GM12878 (cell line): ENCODE data around the gene TUNAR. TPM values are rescaled to one million over a fixed set of nuclear protein-coding genes. Genes with fewer than 3 reads are reported as not detected.

Experiments used
- ATAC-seq: fragments of 200-7000 bp; cut with Tn5 transposase; 3 replicates; pipeline ENCODE4 v1.9.1; 2020; ENCODE audit warnings: mild to moderate bottlenecking, moderate library complexity
- BruUV-seq: library from RNA; stranded (reverse); fragments of 400-500 nt; replicated peaks from 2 replicates; lab custom pipeline; 2021; lab: Mats Ljungman, UMichigan
- CTCF ChIA-PET: fragments of 300-600 bp; sonication (Branson Sonifier 250); formaldehyde crosslinking; extraction: SDS; loops from one replicate; lab custom pipeline; 2021; ENCODE audit warnings: inconsistent platforms; lab: Yijun Ruan, JAX
- POLR2A ChIA-PET: fragments of 350-600 bp; formaldehyde crosslinking; extraction: SDS; loops from one replicate; lab custom pipeline; 2021; ENCODE audit warnings: inconsistent platforms; lab: Charles Lee
- RAD21 ChIA-PET: fragments of 300-600 bp; sonication (Branson Sonifier 250); formaldehyde crosslinking; loops from one replicate; lab custom pipeline; 2023; ENCODE audit warnings: antibody characterized with exemption; ENCODE audit not compliant: unreplicated experiment; lab: Charles Lee
- SMC1A ChIA-PET: fragments of 300-600 bp; sonication (Branson Sonifier 250); formaldehyde crosslinking; loops from one replicate; lab custom pipeline; 2023; ENCODE audit not compliant: unreplicated experiment, uncharacterized antibody; lab: Charles Lee
- DNase-seq: peaks from one replicate; pipeline ENCODE4 v3.0.0-alpha.2; 2011; ENCODE audit warnings: low read depth, low spot score
- FAIRE-seq: peaks from 3 replicates; lab custom pipeline; 2011; peaks lifted over from hg19 to GRCh38; lab: Jason Lieb, UNC
- H2AFZ ChIP-seq: 2 replicates; pipeline ENCODE4 v1.6.0; 2011; ENCODE audit warnings: low read depth, low read length, control low read depth; ENCODE audit not compliant: control insufficient read depth
- H3K27ac ChIP-seq: 2 replicates; pipeline ENCODE4 v1.5.1; 2011; ENCODE audit warnings: control low read depth; ENCODE audit not compliant: control insufficient read depth, insufficient read depth
- H3K27me3 ChIP-seq, 2 experiments: replicated peaks in 1 of 2; 2 replicates each; pipeline versions ENCODE4 v1.6.0 to v1.6.1; 2011; ENCODE audit warnings: low read length in 1 of 2; ENCODE audit not compliant: control insufficient read depth in 2 of 2, insufficient read depth in 2 of 2
- H3K36me3 ChIP-seq, 2 experiments: 2 replicates each; pipeline ENCODE4 v1.5.1; 2011; ENCODE audit warnings: low read length in 1 of 2; ENCODE audit not compliant: control insufficient read depth in 2 of 2, insufficient read depth in 2 of 2
- H3K4me1 ChIP-seq: 2 replicates; pipeline ENCODE4 v1.6.1; 2011; ENCODE audit warnings: mild to moderate bottlenecking, low read length, moderate library complexity, mixed read lengths; ENCODE audit not compliant: control insufficient read depth, insufficient read depth
- H3K4me2 ChIP-seq: 2 replicates; pipeline ENCODE4 v1.6.0; 2011; ENCODE audit warnings: control low read depth; ENCODE audit not compliant: control insufficient read depth, insufficient read depth
- H3K4me3 ChIP-seq: fragments of 200-600 bp; sonication (generic); 2 replicates; pipeline ENCODE4 v1.5.1; 2016
- H3K79me2 ChIP-seq: 2 replicates; pipeline ENCODE4 v1.6.0; 2011; ENCODE audit warnings: low read length; ENCODE audit not compliant: control insufficient read depth, insufficient read depth
- H3K9ac ChIP-seq: 2 replicates; pipeline ENCODE4 v1.8.0; 2011; ENCODE audit warnings: low read length, control low read depth, mixed read lengths; ENCODE audit not compliant: control insufficient read depth, insufficient read depth
- H3K9me3 ChIP-seq: replicated peaks from 3 replicates; pipeline ENCODE4 v1.5.1; 2011; ENCODE audit warnings: mild to moderate bottlenecking, low read length; ENCODE audit not compliant: control insufficient read depth, insufficient read depth
- H4K20me1 ChIP-seq: 2 replicates; pipeline ENCODE4 v1.6.0; 2011; ENCODE audit not compliant: control insufficient read depth, insufficient read depth
- CHD4 ChIP-seq: fragments of 200-600 bp; sonication (generic); IDR thresholded peaks from 2 replicates; pipeline ENCODE4 v1.6.1; 2016; ENCODE audit warnings: mild to moderate bottlenecking
- CUX1 ChIP-seq: IDR thresholded peaks from 2 replicates; pipeline ENCODE4 v1.6.1; 2012; ENCODE audit warnings: improper control_type of control experiment, low read depth, low read length; ENCODE audit not compliant: insufficient replicate concordance
- ETV6 ChIP-seq, 2 experiments: fragments of 450-650 bp in 1 of 2; IDR thresholded peaks in 1 of 2; conservative IDR thresholded peaks in 1 of 2; 2 replicates each; pipeline ENCODE4 v1.6.1; 2014; ENCODE audit warnings: antibody characterized with exemption in 1 of 2, borderline replicate concordance in 1 of 2, low read depth in 1 of 2, mild to moderate bottlenecking in 1 of 2, moderate library complexity in 1 of 2
- IRF5 ChIP-seq: fragments of 450-650 bp; IDR thresholded peaks from 2 replicates; pipeline ENCODE4 v1.6.1; 2017; ENCODE audit warnings: borderline replicate concordance
- KLF5 ChIP-seq: fragments of 450-650 bp; IDR thresholded peaks from 2 replicates; pipeline ENCODE4 v1.6.1; 2014; ENCODE audit warnings: mild to moderate bottlenecking; ENCODE audit not compliant: partially characterized antibody
- NFYB ChIP-seq: IDR thresholded peaks from 2 replicates; pipeline ENCODE4 v1.6.1; 2011; ENCODE audit warnings: low read depth, mild to moderate bottlenecking, low read length, improper control_type of control experiment, moderate library complexity; ENCODE audit not compliant: insufficient read depth
- PBX3 ChIP-seq: IDR thresholded peaks from 2 replicates; pipeline ENCODE4 v1.6.1; 2011; ENCODE audit warnings: mild to moderate bottlenecking, low read depth, low read length, moderate library complexity; ENCODE audit not compliant: insufficient replicate concordance
- SMARCA5 ChIP-seq: fragments of 450-650 bp; IDR thresholded peaks from 2 replicates; pipeline ENCODE4 v1.6.1; 2017; ENCODE audit warnings: mild to moderate bottlenecking
- STAT1 ChIP-seq: fragments of 450-650 bp; conservative IDR thresholded peaks from 2 replicates; pipeline ENCODE4 v1.6.1; 2014; ENCODE audit warnings: antibody characterized with exemption, mild to moderate bottlenecking
- TCF7 ChIP-seq: IDR thresholded peaks from 2 replicates; pipeline ENCODE4 v1.6.1; 2014; ENCODE audit warnings: antibody characterized with exemption, borderline replicate concordance
- ZNF24 ChIP-seq: fragments of 450-650 bp; IDR thresholded peaks from 2 replicates; pipeline ENCODE4 v1.6.1; 2017; ENCODE audit warnings: antibody characterized with exemption, mild to moderate bottlenecking
- WGBS: methylation state at CpG from one replicate; pipeline ENCODE4 v1.1.6; 2016; ENCODE audit warnings: low lambda C conversion rate; ENCODE audit not compliant: insufficient replicate concordance, insufficient coverage; ENCODE audit errors: missing lambda C conversion rate; 5-methylcytosine and 5-hydroxymethylcytosine counted together
- in situ Hi-C: fragments of 300-500 bp; cut with MboI; formaldehyde crosslinking; loops from 9 replicates; pipeline ENCODE4 v1.14.3; 2018; ENCODE audit warnings: mixed read lengths
- intact Hi-C: fragments of 100-400 bp; cut with micrococcal nuclease; formaldehyde crosslinking; loops from one replicate; pipeline ENCODE4 v1.14.2; 2022; ENCODE audit not compliant: unreplicated experiment
- polyA plus RNA-seq, 11 experiments: library from polyadenylated mRNA; depleted of rRNA in 4 of 11; unstranded in 6 of 11; stranded (reverse) in 5 of 11; fragments of >200 nt; fragmentation: Nextera tagmentation in 4 of 11; fragmentation: Illumina TruSeq in 1 of 11; extraction: Ambion mirVana in 4 of 11; extraction: Trizol in 1 of 11; gene quantifications; 1 replicate in 1 of 11; 2 replicates in 10 of 11; pipeline versions ENCODE4 v1.2.1 to v1.2.3, GENCODE V29; 2011 to 2016; ENCODE audit warnings: inconsistent platforms in 2 of 11, missing spikeins in 2 of 11, low read depth in 1 of 11
- total RNA-seq, 4 experiments: library from RNA; depleted of rRNA in 3 of 4; stranded (reverse); fragments of >200 nt in 3 of 4; fragmentation: Illumina TruSeq in 1 of 4; extraction: Trizol in 1 of 4; gene quantifications; 2 replicates each; pipeline versions ENCODE4 v1.2.1 to v1.2.3, GENCODE V29; 2013 to 2021

TUNAR gene
- total and polyA plus RNA-seq, 10 of the 15 experiments (the other 5 are each of a cell fraction or from before 2014, with no cell fraction given), result 0.02 TPM; not detected in 9

DNA sequence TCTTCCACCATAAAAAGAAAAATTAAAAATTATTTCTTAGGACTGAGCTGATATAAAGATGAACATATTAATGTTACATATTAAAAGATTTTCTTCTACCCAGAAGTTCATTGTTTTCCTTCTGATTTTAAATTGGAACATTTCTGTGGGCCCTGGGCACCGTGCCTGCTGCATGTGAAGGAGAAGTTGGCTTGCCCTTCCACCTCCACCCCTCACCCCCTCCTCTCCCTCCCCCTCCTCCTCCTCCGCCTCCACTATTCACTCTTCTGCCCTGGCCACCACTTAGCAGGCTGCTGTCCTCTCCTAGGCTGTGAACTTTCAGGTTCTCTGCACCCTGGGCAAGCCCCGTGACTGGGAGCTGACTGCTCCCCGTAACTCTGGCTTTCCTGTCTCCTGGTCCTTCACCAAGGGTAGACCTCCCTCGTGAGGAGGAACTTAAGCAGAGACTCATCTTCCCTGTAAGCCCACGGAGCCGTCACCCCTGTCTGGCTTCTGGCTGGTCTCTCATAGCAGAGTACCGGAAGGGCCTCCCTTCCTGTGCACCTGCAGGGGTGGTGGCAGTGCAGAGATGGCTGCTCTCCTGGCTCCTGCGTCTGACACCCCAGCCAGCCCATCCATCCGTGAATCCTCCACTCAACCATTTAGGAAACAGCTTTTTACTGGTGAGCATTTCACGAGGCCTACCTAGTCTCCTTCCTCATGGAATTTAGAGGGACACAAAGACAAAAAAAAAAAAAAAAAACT is 12.8 kb downstream of the TUNAR start:
- ChIA-PET CTCF (interaction anchor here (1.0 kb wide), 1 partner anchor 104 kb away, joined by 3 read pairs; no protein-coding TSS in a partner anchor), POLR2A (interaction anchor here (0.6 kb wide), 1 partner anchor 242 kb away, joined by 4 read pairs; no protein-coding TSS in a partner anchor), RAD21 (no interaction called here), SMC1A (no interaction called here)
- FAIRE-seq (no peak), ATAC-seq (peak; percentile 27; the same call in 1 of the 3 replicates), DNase-seq (peak; percentile 5)
- WGBS, result 13% methylated on average over 10 of the region's 11 CpGs
- Histone ChIP-seq H3K27me3 (peaks cover 0 to 3% of the 10 kb centered on the region in 2 experiments; a peak in 3 of 4 replicates), H2AFZ (no peak overlapping the region), H3K27ac (no peak overlapping the region), H3K4me3 (no peak overlapping the region), H4K20me1 (no peaks in the 10 kb centered on the region; the same call in 1 of the 2 replicates), H3K4me2 (no peak overlapping the region), H3K9me3 (no peaks in the 10 kb centered on the region), H3K4me1 (no peaks in the 10 kb centered on the region), H3K36me3 (no peaks in the 10 kb centered on the region), H3K9ac (no peak overlapping the region), H3K79me2 (no peaks in the 10 kb centered on the region)
- no TSS peak for BruUV-seq
- intact Hi-C loops (no loop called here), in situ Hi-C loops (no loop called here)
- TF ChIP-seq KLF5, result no peak
- no peak for TF ChIP-seq TCF7
- no peak for TF ChIP-seq CHD4
- no peak for TF ChIP-seq PBX3
- no peak for TF ChIP-seq ETV6 (conservative IDR thresholded peaks at IDR 0.05 in 1 of 2, IDR thresholded peaks at IDR 0.05 in 1 of 2; ENCODE audit: borderline replicate concordance in 1 of 2, low read depth in 1 of 2)
- TF ChIP-seq CUX1, result no peak
- TF ChIP-seq ZNF24, result no peak
- TF ChIP-seq SMARCA5, result no peak
- TF ChIP-seq NFYB, result no peak
- TF ChIP-seq IRF5, result no peak
- TF ChIP-seq STAT1, result no peak
